GM12878 (cell line): ENCODE data around the gene ZNF888. TPM values are rescaled to one million over a fixed set of nuclear protein-coding genes. Genes with fewer than 3 reads are reported as not detected.

Source experiments
- CHD2 ChIP-seq: IDR thresholded peaks from 2 replicates; pipeline ENCODE4 v1.6.1; 2011; ENCODE audit warnings: low read depth, low read length, improper control_type of control experiment, borderline replicate concordance
- CREB1 ChIP-seq: IDR thresholded peaks from 2 replicates; pipeline ENCODE4 v1.6.1; 2012; ENCODE audit warnings: low read depth, mild to moderate bottlenecking, inconsistent platforms
- ETV6 ChIP-seq, 2 experiments: fragments of 450-650 bp in 1 of 2; IDR thresholded peaks in 1 of 2; conservative IDR thresholded peaks in 1 of 2; 2 replicates each; pipeline ENCODE4 v1.6.1; 2014; ENCODE audit warnings: antibody characterized with exemption in 1 of 2, borderline replicate concordance in 1 of 2, low read depth in 1 of 2, mild to moderate bottlenecking in 1 of 2, moderate library complexity in 1 of 2
- FOS ChIP-seq: IDR thresholded peaks from 3 replicates; pipeline ENCODE4 v1.6.1; 2011; ENCODE audit warnings: borderline replicate concordance; ENCODE audit not compliant: insufficient read length; ENCODE audit errors: extremely low read depth
- FOXK2 ChIP-seq: fragments of 450-650 bp; IDR thresholded peaks from 2 replicates; pipeline ENCODE4 v1.6.1; 2017; ENCODE audit warnings: mild to moderate bottlenecking, moderate library complexity
- HDAC6 ChIP-seq: fragments of 200-600 bp; sonication (generic); IDR thresholded peaks from one replicate; pipeline ENCODE4 v1.8.0; 2017; ENCODE audit warnings: antibody characterized with exemption; ENCODE audit not compliant: unreplicated experiment
- IKZF1 ChIP-seq: fragments of 450-650 bp; conservative IDR thresholded peaks from 2 replicates; pipeline ENCODE4 v1.6.1; 2017; ENCODE audit warnings: antibody characterized with exemption, mild to moderate bottlenecking
- IKZF2 ChIP-seq, 2 experiments: fragments of 450-650 bp; IDR thresholded peaks; 2 replicates each; pipeline ENCODE4 v1.6.1; 2017; ENCODE audit warnings: mild to moderate bottlenecking in 2 of 2, moderate library complexity in 2 of 2
- LARP7 ChIP-seq: fragments of 450-650 bp; IDR thresholded peaks from 2 replicates; pipeline ENCODE4 v1.6.1; 2017; ENCODE audit warnings: mild to moderate bottlenecking
- MYC ChIP-seq: IDR thresholded peaks from 2 replicates; pipeline ENCODE4 v1.6.1; 2011; ENCODE audit warnings: mild to moderate bottlenecking, low read length, moderate library complexity, inconsistent platforms; ENCODE audit not compliant: insufficient read depth, insufficient replicate concordance, insufficient read length, severe bottlenecking
- NR2F1 ChIP-seq: fragments of 450-650 bp; conservative IDR thresholded peaks from 2 replicates; pipeline ENCODE4 v1.6.1; 2017; ENCODE audit warnings: mild to moderate bottlenecking
- POLR2AphosphoS2 ChIP-seq: IDR thresholded peaks from 2 replicates; pipeline ENCODE4 v1.6.1; 2011; ENCODE audit warnings: low read depth, mild to moderate bottlenecking, low read length, improper control_type of control experiment, moderate library complexity
- POLR2AphosphoS5 ChIP-seq: IDR thresholded peaks from 2 replicates; pipeline ENCODE4 v1.6.1; 2011; ENCODE audit warnings: mild to moderate bottlenecking, low read length, inconsistent platforms
- POU2F2 ChIP-seq: IDR thresholded peaks from 3 replicates; pipeline ENCODE4 v1.6.1; 2011; ENCODE audit warnings: low read depth, mild to moderate bottlenecking, low read length, borderline replicate concordance
- RB1 ChIP-seq: fragments of 450-650 bp; formaldehyde crosslinking; IDR thresholded peaks from 2 replicates; pipeline ENCODE4 v1.6.1; 2017; ENCODE audit warnings: mild to moderate bottlenecking, borderline replicate concordance
- RFX5 ChIP-seq: IDR thresholded peaks from 2 replicates; pipeline ENCODE4 v1.6.1; 2011; ENCODE audit warnings: low read depth, low read length, improper control_type of control experiment
- SMAD5 ChIP-seq: IDR thresholded peaks from 2 replicates; pipeline ENCODE4 v1.6.1; 2016; ENCODE audit warnings: antibody characterized with exemption, low read depth
- SRF ChIP-seq, 2 experiments: IDR thresholded peaks; 2 replicates each; pipeline ENCODE4 v1.6.1; 2011; ENCODE audit warnings: low read depth in 2 of 2, low read length in 2 of 2, mild to moderate bottlenecking in 1 of 2, moderate library complexity in 1 of 2
- ZNF207 ChIP-seq: fragments of 450-650 bp; IDR thresholded peaks from 2 replicates; pipeline ENCODE4 v1.6.1; 2014; ENCODE audit warnings: antibody characterized with exemption, mild to moderate bottlenecking, borderline replicate concordance
- polyA plus RNA-seq, 11 experiments: library from polyadenylated mRNA; depleted of rRNA in 4 of 11; unstranded in 6 of 11; stranded (reverse) in 5 of 11; fragments of >200 nt; fragmentation: Nextera tagmentation in 4 of 11; fragmentation: Illumina TruSeq in 1 of 11; extraction: Ambion mirVana in 4 of 11; extraction: Trizol in 1 of 11; gene quantifications; 1 replicate in 1 of 11; 2 replicates in 10 of 11; pipeline versions ENCODE4 v1.2.1 to v1.2.3, GENCODE V29; 2011 to 2016; ENCODE audit warnings: inconsistent platforms in 2 of 11, missing spikeins in 2 of 11, low read depth in 1 of 11
- total RNA-seq, 4 experiments: library from RNA; depleted of rRNA in 3 of 4; stranded (reverse); fragments of >200 nt in 3 of 4; fragmentation: Illumina TruSeq in 1 of 4; extraction: Trizol in 1 of 4; gene quantifications; 2 replicates each; pipeline versions ENCODE4 v1.2.1 to v1.2.3, GENCODE V29; 2013 to 2021
- TF ChIP-seq, protein P1 (sequence below): IDR thresholded peaks from 2 replicates; pipeline ENCODE4 v1.6.1; 2011; ENCODE audit warnings: mild to moderate bottlenecking, low read depth, low read length, moderate library complexity; ENCODE audit not compliant: insufficient replicate concordance
- TF ChIP-seq, protein P2 (sequence below): fragments of 450-650 bp; IDR thresholded peaks from 2 replicates; pipeline ENCODE4 v1.6.1; 2017; ENCODE audit warnings: mild to moderate bottlenecking, low read depth, inconsistent platforms; ENCODE audit not compliant: poor library complexity, severe bottlenecking
- TF ChIP-seq, protein P3 (sequence below): IDR thresholded peaks from 2 replicates; pipeline ENCODE4 v1.6.1; 2012; ENCODE audit warnings: low read depth, low read length, improper control_type of control experiment
- TF ChIP-seq, protein P4 (sequence below): IDR thresholded peaks from 2 replicates; pipeline ENCODE4 v1.6.1; 2012; ENCODE audit warnings: low read depth, low read length, improper control_type of control experiment

The ZNF888 gene
- total and polyA plus RNA-seq, 10 of the 15 experiments (the other 5 are each of a cell fraction or from before 2014, with no cell fraction given), result 0.26 to 4.3 (median 2.7) TPM

DNA sequence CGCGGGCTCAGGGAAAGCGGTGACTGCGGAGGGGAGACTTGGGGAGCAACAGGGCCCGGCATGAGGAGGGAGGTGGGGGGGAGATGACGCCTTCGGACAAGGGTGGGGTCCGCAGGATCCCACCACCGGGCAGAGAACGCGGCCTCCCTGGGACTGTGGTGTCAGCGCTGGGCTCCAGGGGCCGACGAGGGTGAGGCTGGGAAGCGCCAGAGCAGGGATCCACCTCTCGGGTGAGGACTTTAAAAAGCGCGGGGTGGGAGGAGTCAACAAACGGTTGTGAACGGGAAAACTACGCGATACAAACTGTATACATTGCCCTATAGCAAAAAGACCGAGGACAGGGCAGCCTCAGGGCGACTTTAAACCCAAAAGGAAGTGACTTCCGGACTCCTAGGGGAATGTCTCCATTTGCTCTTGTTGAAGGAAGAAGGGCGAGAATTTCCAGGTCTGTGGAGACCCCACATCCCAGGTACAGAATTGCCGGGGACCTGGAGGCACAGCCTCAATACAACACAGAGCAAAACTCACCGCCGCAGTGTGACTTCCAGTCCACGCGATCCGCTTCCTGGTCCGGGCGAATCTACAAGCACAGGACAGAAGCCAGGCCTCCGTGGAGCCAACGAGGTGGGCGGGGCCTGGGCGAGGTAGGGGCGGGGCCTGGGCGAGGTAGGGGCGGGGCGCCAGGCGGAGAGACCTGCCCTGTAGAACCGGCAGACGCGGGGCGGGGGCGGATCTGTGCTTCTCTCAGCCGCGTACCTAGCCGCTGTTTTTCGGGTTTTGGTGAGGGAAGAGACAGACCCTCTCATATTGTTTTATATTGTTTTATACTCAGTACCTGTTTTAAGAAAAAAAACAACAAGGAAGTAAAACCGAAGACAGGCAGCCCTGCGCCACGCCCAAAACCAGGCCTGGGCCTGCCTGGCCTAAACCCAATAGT lies at the start of gene ZNF888 (continued):
- TF ChIP-seq POU2F2, result 0 out of 3 replicates have a peak, but pooled peaks have one; percentile 60
- TF ChIP-seq, protein P1, sequence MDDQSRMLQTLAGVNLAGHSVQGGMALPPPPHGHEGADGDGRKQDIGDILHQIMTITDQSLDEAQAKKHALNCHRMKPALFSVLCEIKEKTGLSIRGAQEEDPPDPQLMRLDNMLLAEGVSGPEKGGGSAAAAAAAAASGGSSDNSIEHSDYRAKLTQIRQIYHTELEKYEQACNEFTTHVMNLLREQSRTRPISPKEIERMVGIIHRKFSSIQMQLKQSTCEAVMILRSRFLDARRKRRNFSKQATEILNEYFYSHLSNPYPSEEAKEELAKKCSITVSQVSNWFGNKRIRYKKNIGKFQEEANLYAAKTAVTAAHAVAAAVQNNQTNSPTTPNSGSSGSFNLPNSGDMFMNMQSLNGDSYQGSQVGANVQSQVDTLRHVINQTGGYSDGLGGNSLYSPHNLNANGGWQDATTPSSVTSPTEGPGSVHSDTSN, result no peak
- 0 out of 2 replicates have a peak, but pooled peaks have one; percentile 16 for TF ChIP-seq RB1
- TF ChIP-seq, protein P2, sequence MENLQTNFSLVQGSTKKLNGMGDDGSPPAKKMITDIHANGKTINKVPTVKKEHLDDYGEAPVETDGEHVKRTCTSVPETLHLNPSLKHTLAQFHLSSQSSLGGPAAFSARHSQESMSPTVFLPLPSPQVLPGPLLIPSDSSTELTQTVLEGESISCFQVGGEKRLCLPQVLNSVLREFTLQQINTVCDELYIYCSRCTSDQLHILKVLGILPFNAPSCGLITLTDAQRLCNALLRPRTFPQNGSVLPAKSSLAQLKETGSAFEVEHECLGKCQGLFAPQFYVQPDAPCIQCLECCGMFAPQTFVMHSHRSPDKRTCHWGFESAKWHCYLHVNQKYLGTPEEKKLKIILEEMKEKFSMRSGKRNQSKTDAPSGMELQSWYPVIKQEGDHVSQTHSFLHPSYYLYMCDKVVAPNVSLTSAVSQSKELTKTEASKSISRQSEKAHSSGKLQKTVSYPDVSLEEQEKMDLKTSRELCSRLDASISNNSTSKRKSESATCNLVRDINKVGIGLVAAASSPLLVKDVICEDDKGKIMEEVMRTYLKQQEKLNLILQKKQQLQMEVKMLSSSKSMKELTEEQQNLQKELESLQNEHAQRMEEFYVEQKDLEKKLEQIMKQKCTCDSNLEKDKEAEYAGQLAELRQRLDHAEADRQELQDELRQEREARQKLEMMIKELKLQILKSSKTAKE, result peak; percentile 53
- 0 out of 2 replicates have a peak, but pooled peaks have one; percentile 35 for TF ChIP-seq FOXK2
- TF ChIP-seq, protein P3, sequence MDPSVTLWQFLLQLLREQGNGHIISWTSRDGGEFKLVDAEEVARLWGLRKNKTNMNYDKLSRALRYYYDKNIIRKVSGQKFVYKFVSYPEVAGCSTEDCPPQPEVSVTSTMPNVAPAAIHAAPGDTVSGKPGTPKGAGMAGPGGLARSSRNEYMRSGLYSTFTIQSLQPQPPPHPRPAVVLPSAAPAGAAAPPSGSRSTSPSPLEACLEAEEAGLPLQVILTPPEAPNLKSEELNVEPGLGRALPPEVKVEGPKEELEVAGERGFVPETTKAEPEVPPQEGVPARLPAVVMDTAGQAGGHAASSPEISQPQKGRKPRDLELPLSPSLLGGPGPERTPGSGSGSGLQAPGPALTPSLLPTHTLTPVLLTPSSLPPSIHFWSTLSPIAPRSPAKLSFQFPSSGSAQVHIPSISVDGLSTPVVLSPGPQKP, result peak; percentile 97
- no peak for TF ChIP-seq RFX5
- TF ChIP-seq HDAC6, result peak; percentile 41
- peak; percentile 73 to 95 for TF ChIP-seq SRF (IDR thresholded peaks at IDR 0.05; ENCODE audit: low read depth in 2 of 2, low read length in 2 of 2)
- TF ChIP-seq ZNF207, result peak; percentile 79
- TF ChIP-seq LARP7, result 0 out of 2 replicates have a peak, but pooled peaks have one; percentile 35
- TF ChIP-seq ETV6 (conservative IDR thresholded peaks at IDR 0.05 in 1 of 2, IDR thresholded peaks at IDR 0.05 in 1 of 2; ENCODE audit: borderline replicate concordance in 1 of 2, low read depth in 1 of 2), result peak in 1 of 2 experiments; percentile 24; a peak in 1 of 4 replicates
- TF ChIP-seq CREB1, result peak; percentile 26; the same call in 1 of the 2 replicates
- TF ChIP-seq FOS, result no peak
- TF ChIP-seq, protein P4, sequence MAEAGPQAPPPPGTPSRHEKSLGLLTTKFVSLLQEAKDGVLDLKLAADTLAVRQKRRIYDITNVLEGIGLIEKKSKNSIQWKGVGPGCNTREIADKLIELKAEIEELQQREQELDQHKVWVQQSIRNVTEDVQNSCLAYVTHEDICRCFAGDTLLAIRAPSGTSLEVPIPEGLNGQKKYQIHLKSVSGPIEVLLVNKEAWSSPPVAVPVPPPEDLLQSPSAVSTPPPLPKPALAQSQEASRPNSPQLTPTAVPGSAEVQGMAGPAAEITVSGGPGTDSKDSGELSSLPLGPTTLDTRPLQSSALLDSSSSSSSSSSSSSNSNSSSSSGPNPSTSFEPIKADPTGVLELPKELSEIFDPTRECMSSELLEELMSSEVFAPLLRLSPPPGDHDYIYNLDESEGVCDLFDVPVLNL, result peak; percentile 94
- TF ChIP-seq SMAD5, result no peak; the same call in 1 of the 2 replicates
- TF ChIP-seq CHD2, result peak; percentile 80
- TF ChIP-seq POLR2AphosphoS2, result peak; percentile 79; the same call in 1 of the 2 replicates
- TF ChIP-seq MYC, result no peak
- TF ChIP-seq POLR2AphosphoS5, result peak; percentile 85
- peak; percentile 19 to 45; a peak in 2 of 4 replicates for TF ChIP-seq IKZF2 (IDR thresholded peaks at IDR 0.05)
- TF ChIP-seq NR2F1, result no peak
- TF ChIP-seq IKZF1, result peak; percentile 62; the same call in 1 of the 2 replicates
